Stimulated activated CD8-positive, alpha-beta memory T cell treated with anti-CD3 and anti-CD28 coated beads, Interleukin-15, amount 100 ng/mL, for 1 hour (primary cell): ENCODE measurements around the gene HRC.
A peak's percentile ranks its signal among the peaks of the same experiment; 100 is the strongest.
"Not testable (repeated sequence)": the region's sequence is repeated elsewhere in the genome, so short reads cannot be mapped to it uniquely, and the experiment has no call there.

Experiments
- DNase-seq: peaks from one replicate; pipeline ENCODE4 v3.0.0-alpha.2; 2020; ENCODE audit warnings: low read depth

Gene HRC

DNA sequence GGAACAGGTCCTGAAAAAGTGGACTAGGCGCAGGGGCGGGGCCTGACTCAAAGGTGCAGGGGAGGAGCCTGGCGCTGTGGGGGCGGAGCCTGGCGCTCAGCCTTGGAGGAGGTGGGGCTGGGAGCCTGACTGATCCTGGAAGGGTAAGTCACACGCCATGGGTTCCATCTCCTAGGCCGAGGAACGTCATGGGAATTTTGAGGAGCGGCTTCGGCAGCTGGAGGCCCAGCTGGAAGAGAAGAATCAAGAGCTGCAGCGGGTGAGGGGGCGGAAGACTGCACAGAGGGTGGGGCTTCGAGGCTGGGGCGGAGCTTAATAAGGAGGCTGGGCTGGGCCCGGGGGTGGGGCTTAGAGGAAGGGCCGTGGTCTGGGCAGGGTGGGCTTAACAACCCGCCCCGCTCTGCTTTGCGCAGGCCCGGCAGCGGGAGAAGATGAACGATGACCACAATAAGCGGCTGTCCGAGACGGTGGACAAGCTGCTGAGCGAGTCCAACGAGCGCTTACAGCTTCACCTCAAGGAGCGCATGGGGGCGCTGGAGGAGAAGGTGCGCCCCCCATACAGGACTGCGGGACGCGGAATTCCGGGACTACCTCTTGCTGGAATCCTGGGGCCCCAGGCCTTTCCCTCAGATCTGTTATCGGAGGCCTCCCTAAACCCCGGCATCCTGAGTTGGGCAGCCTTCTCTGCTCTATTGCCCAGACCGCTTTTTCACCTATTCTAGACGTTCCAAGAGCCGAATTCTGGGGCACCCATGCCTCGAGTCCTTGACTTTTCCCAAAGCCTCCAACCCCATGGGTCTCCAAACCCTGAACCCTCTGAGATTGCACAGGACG, 21.4 kb downstream of the HRC start:
- no peak for DNase-seq

DNA sequence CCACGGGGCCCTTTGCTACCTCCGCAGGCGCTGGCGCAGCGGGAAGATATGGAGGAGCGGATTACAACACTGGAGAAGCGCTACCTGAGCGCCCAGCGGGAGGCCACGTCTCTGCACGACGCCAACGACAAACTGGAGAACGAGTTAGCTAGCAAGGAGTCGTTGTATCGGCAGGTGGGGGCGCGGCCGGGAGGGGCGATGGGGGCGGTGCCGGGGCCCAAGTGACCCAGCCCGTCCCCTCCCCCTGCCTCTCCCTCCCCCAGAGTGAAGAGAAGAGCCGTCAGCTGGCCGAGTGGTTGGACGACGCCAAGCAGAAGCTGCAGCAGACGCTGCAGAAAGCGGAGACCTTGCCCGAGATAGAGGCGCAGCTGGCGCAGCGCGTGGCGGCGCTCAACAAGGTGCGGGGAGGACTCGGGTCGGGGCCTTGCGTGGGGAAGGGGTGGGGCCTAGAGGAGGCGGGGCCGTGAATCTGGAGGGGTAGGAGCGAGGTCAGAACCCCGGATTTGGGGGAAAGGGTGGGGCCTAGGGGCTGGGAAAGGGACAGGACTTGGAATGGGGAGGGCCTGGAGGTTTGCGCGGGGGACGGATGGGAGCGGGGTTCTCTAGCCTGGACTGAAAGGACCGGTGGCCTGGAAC, 22.1 kb downstream of the HRC start:
- DNase-seq, result no peak

DNA sequence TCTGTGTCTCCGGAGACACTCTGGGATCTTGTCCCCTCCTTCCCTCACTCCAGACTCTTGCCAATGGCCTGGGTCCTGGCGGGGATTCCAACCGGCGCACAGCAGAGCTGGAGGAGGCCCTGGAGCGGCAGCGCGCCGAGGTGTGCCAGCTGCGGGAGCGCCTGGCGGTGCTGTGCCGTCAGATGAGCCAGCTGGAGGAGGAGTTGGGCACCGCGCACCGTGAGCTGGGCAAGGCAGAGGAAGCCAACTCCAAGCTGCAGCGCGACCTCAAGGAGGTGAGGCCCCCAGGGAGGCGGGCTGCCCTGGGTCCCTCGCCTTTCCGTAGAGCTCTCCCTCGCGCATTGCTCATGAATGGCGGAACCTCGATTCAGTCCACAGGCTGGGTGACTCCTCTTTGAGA, 24.9 kb downstream of the HRC start:
- DNase-seq, result no peak

DNA sequence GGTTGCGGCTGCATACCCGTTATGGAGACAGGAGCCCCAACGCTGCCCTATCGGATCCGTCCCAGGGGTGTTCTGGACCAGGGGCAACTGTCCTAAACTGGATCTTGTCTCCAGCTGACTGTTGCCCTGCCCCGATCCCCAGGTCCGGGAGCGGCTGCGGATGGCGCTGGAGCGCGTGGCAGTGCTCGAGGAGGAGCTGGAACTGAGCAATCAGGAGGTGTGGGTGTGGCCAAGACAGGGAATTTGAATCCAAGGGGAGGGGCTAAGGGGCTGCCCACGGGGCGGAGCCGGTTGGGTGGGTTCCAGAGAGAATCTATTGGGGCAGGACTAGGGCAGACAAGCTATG, 26.0 kb downstream of the HRC start:
- no peak for DNase-seq

DNA sequence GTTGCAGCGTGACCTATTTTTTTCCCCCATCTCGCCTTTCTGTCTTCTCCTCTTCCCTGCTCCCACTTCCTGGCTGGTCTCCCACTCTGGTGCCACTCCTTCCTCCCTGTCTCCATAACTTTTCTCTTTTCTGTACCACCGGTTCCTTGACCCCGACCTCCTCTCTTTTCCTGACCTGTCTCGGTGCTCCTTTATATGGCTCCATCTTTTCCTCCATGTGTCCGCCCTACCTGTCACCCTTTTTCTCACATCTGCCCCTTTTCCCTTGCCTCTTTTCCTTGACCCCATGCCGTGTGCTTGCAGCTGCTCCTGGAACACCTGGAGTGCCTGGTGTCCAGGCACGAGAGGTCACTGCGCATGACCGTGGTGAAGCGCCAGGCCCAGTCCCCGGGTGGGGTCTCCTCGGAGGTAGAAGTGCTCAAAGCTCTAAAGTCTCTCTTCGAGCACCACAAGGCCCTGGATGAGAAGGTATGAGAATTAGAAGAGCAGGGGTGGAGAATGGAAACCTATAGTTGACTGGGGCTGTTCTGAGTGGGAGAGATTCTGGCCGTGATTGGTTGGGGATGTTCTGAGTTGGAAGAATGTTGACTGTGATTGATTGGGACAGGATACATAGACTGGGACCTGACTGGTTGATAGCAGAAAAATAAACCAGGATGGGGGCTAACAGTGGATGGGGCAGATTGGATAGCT, 26.5 kb downstream of the HRC start:
- no peak for DNase-seq

DNA sequence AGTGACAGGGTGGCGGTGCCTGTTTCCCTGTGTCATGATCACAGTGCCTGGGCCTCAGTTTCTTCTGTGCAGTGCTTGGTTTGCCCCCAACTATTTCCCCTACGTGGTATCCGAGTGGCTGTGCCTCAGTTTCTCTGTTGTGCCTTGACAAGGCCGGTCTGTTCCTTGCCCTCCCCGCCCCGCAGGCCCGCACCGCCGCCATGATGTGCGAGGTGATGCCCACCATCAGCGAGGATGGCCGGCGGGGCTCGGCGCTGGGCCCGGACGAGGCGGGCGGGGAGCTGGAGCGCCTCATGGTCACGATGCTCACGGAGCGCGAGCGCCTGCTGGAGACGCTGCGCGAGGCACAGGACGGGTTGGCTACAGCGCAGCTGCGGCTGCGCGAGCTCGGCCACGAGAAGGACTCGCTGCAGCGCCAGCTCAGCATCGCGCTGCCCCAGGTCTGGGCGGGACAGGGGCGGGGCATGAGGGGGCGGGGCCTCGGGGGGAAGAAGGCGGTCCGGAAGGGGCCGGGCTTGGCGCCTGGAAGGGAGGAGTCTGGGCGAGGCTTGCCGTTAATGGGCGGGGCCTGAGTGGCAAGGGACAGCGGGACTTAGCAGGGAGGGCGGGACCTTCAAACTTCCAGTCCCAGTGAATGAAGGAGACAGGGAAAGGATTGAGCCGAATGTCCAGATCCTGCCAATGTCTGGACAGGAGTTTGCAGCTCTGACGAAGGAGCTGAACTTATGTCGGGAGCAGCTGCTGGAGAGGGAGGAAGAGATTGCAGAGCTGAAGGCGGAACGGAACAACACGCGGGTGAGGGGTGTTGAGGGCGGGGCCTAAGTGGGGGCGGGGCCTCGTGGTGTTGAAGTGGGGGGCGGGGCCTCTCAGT, 27.3 kb downstream of the HRC start:
- peak; percentile 89 for DNase-seq

DNA sequence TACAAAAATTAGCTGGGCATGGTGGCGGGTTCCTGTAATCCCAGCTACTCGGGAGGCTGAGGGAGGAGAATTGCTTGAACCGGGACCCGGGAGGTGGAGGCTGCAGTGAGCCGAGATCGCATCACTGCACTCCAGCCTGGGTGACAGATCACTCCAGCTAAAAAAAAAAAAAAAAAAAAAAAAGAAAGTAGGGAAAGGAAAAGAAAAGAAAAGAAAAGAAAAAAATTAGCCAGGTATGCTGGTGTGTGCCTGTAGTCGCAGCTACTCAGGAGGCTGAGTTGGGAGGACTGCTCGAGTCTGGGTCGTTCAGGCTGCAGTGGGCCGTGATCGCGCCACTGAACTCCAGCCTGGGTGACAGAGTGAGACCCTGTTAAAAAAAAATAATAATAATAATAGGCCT, 28.0 kb downstream of the HRC start:
- DNase-seq, result not testable (repeated sequence)

DNA sequence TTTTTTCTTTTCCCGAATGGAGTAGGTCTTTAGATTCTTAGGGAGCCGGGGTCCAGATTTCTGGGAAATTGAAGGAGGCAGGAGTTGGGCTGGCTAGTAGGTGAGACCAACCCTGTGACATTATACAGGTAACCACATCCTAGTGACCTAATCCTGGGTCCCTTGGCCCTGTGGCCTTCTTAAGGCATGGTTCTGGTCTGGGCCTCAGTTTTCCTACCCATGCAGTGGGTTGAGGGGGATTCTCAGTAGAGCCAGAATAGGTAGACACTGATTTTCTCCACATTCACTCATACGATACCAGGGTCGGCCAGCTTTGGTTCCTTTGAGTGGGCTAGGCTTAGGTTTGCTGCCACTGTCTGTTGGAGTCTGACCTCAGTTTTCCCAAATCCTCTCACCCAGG, 28.6 kb downstream of the HRC start:
- DNase-seq, result no peak

DNA sequence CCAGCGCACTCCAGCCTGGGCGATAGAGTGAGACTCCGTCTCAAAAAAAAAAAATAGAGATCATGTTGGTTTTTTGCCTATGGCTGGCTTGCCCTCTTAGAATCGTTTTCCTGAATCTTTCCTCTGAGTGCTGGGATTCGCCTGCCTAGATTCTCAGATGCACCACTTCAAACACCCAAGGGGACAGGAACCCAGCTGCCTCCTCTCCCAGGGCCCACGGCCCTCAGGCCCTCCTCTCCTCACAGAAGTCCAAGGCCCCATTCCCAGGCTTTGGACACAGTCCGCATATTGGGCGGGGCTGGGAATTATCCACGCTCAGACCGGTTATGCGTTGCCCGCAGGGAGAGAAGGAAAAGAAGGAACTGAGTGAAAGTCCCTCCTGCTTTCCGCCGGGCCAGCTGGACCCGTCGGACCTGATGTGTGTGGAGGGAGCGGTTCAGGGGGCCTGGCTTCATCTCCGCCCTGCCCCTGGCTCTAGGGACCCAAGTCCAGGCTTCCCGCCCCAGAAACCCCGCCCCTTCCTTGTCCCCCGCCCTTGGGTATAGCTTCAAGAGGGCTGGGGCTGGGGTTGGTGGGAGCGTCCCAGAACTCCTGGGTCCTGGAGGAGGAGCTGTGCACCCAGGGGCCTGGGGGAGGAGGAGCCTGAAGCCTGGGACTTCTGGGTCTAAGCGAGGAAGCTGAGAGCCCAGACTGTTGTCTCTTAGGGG, 30.0 kb downstream of the HRC start:
- no peak for DNase-seq

DNA sequence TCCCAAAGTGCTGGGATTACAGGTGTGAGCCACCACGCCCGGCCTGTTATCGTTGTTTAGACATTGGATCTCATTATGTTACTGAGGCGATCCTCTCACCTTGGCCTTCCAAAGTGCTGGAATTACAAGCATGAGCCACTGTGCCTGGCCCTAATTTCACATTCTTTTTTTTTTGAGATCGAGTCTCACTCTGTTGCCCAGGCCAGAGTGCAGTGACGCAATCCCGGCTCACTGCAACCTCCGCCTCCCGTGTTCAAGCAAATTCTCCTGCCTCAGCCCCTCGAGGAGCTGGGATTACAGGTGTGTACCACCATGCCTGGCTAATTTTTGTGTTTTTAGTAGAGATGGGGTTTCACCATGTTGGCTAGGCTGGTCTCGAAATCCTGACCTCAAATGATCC, 31.9 kb downstream of the HRC start:
- DNase-seq, result not testable (repeated sequence)

DNA sequence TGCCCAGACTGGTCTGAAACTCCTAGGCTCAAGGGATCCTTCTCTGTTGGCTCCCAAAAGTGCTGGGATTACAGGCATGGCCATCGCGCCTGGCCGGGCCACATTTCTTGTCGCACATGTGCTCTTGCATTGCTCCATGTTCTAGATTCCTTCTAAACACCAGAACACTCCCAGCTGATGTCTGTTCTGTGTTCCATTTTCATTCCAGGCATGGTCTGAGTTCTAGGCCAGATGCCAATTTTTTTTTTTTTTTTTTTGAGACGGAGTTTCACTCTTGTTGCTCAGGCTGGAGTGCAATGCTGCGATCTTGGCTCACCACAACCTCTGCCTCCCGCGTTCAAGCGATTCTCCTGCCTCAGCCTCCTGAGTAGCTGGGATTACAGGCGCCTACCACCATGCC, 33.4 kb downstream of the HRC start:
- DNase-seq, result not testable (repeated sequence)

DNA sequence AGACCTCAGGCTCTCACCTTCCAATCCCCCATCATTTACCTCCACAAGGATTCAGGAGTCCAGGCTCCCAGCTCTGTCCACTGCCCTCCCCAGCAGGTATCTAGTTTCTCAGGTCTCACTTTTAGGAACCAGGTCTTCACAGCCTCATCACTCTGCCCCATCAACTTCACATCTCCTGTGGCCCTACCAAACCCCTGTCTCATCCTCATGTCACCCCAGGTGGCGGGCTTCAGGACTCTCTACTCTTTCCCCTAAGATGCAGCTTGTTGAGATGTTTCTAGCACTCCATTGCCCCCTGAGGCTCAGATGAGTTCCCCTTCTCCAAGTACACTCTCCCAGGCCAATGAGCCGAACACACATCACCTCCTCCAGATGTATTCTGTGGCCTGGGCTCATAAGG, 34.3 kb downstream of the HRC start:
- no peak for DNase-seq

DNA sequence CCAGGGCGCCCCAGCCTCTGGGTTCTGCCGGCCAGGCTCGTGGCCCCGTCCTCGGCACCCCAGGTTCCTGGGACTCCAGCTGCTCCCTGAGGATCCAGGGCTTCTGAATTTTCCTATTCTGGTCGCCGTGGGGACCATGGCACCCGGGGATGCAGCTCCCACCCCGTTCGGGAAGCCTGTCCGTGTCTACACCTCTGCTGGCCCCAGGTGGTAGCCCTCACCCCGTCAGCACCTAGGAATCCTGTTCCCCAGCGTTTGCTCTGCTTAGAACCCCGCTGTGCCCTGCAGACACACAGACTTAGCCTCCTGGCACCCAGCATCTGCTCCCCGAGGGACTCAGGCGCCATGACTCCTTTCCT, 34.9 kb downstream of the HRC start:
- no peak for DNase-seq

DNA sequence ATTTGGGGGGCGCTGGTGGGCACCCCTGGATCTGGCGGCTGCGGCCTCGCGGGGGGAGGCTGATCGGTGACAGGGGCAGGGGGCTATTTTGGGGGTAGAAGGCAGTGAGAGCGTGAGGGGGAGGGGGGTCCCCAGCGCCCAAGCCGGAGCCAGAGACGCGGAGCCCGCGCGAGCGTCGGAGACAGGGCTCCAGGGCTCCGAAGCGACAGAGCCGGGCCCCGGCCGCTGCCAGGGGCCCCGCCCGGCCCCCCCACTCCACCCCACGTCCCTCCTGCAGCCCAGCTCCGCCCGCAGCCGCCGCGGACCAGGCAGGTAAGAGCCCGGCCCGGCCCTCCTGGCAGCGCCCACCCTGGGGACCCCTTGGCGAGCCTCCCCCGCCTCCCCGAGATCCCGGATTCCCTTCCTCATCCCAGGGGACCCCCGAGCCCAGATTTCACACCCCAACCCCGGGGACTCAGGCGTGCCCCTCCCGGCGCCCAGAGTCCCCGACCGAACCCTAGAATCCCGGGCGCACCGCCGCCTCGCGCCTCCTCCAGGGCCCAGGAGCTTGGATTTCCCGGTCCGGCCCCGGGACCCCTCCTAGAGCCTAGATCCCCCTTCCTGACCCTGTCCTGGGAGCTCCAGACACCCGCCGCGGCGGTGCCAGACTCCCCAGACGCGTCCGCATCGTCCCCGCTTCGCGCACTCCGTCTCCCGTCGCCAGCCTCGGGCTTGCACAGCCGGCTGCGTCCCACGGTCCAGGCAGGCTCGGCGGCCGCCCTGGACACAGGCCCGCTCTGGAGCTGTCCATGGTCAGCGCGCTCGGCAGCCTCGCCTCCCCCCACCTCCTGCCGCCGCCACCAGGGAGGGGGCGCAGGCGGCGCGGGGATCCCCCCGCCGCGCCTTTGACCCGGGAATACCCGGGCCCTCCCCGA, 35.5 kb downstream of the HRC start, which contains the start of gene PPFIA3:
Gene PPFIA3 (plus strand): TSS at position 134 of the 914 bp plus-strand sequence. CDS start 8,330 bp downstream, outside the sequence.
- DNase-seq, result no peak

DNA sequence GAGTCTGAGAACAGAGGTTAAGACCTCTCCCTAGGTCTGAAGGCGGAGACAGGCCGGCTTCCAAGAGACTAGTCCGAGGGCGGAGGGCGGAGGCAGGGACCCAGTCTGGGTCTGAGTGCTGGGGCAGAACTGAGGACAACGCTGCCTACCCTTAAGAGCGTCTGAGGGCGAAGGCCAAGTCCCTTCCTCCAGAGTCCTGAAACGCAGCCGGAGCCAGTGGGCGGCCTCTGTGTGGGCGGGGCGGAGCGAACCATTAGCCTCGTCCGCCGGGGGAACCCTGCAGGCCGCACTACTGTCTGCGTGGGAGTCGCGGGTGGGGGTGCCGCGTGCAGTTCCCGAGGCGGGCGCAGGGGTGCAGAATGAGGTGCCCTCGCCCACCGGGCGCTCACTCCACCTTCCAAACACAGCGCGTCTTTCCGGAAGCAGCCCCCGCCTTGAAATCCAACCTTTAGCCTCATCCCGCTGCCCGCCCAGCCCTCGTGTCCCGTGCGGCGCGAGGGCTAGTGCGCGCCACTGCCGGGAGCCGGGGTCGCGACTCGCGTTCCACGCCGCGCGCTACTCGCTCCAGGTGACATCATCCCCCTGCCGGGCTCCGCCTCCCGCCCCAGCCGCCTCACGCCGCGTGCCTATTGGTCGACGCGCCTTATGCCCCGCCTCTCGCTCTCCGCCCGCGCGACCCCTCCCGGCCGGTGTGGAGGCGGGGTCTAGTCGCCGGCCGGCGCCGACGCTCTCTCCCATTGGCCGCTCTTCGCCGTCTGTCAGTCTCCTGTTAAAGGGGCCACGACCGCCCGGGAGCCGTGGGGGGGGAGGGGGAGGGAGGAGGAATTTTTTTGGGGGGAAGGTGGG, 36.4 kb downstream of the HRC start, which contains the start of gene C19orf73:
Gene C19orf73 (minus strand): TSS at position 579 of the 846 bp plus-strand sequence. CDS start 121 bp downstream, at position 458.
- peak; percentile 91 for DNase-seq

DNA sequence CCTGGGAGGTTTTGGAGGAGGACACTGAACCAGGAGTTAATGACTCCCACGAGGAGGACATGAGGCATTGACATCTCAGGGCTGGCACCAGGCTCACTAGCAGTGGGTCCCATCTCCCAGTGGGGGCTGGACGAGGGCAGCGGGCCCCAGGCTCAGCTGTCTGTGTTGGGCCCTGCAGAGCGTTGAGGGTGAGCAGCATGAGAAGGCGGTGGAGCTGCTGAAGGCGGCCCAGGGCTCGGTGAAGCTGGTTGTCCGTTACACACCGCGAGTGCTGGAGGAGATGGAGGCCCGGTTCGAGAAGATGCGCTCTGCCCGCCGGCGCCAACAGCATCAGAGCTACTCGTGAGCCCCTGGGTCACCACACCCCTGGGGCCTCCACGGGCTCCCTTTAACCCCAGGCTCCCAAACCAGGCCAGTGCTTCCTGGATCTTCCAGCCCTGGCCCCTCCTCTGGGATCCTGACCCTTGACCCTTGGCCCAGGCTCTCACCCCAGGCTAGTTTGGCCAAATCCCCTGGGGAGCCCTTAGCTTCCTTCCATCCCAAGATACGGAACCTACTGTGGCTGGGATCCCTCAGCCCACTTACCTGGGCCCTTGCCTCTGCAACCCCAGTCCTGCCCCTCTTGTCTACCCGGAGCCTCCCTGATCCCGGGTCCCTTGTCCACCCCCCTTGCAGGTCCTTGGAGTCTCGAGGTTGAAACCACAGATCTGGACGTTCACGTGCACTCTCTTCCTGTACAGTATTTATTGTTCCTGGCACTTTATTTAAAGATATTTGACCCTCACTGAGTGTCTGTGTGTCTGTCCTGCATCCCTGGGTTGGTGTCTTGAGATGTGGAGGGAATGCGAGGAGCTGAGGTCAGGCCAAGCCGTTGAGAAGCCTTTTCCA, 37.3 kb downstream of the HRC start:
- DNase-seq, result no peak

DNA sequence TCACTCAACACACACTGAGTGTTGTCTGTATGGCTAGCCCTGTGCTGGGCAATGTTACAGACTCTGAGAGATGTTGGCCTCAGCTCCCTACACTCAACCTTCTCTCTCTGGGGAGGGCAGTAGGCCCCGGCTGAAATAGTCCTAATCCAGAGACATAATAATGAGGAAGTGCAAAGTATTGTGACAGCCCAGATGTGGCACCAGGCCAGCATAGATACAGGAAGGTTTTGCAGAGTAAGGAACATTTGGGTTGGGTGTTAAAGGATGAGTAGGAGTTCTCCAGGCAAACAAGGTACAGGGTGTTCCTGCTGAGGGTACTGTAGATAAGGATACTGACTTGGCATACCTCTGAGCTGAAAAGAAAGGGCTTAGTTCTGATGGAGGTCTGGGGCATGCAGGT, 38.7 kb downstream of the HRC start:
- no peak for DNase-seq

DNA sequence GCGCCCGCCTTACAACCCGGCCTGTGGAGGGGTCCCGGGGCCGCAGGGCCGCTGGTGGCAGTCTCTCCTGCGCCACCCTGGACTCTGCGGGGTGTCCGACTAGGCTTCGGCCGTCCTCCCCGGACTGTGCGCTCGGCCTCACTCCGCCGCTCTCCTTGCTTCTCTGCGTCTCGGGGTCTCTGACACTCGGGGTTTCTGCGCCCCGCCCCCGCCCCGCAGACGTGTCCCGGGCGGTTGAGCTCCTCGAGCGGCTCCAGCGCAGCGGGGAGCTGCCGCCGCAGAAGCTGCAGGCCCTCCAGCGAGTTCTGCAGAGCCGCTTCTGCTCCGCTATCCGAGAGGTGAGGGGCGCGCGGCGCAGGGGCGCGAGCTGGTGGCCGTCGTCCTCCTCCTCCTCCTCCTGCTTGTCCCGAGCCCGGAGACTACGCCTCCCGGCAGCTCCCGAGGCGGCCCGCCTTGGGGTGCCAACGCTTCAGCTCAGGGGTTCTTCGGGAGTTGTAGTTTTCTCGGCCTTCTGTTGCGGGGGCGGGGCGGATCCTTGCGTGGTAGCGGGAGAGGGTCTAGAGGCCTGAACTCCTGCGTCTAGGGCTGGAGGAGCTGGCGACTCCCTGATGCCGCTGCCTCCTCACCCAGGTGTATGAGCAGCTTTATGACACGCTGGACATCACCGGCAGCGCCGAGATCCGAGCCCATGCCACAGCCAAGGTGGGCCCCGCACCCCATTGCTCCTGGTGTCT, 40.4 kb downstream of the HRC start:
- DNase-seq, result no peak
